H1 (cell line): ENCODE data around the gene DHX38. TPM values are rescaled to one million over a fixed set of nuclear protein-coding genes. Genes with fewer than 3 reads are reported as not detected.
A peak's percentile ranks its signal among the peaks of the same experiment; 100 is the strongest.

Source experiments
- CTCF ChIA-PET: fragments of 300-600 bp; sonication (Branson Sonifier 250); formaldehyde crosslinking; loops from one replicate; lab custom pipeline; 2021; ENCODE audit not compliant: partially characterized antibody; lab: Charles Lee
- POLR2A ChIA-PET: fragments of 300-600 bp; sonication (Branson Sonifier 250); formaldehyde crosslinking; loops from one replicate; lab custom pipeline; 2021; ENCODE audit warnings: inconsistent platforms; ENCODE audit not compliant: partially characterized antibody; lab: Charles Lee
- DNase-seq, 2 experiments: peaks; one replicate each; pipeline versions ENCODE4 v3.0.0 to v3.0.0-alpha.2; 2010 to 2022; ENCODE audit warnings: low spot score in 2 of 2, low read depth in 1 of 2, mixed read lengths in 1 of 2
- FAIRE-seq: peaks from 2 replicates; lab custom pipeline; 2011; peaks lifted over from hg19 to GRCh38; lab: Jason Lieb, UNC
- H2AFZ ChIP-seq: 2 replicates; pipeline ENCODE4 v1.8.1; 2012; ENCODE audit warnings: low read length, inconsistent platforms
- H2AK5ac ChIP-seq: 2 replicates; pipeline ENCODE4 v1.6.1; 2013; ENCODE audit warnings: low read depth, low read length
- H2BK120ac ChIP-seq: replicated peaks from 2 replicates; pipeline ENCODE3; 2013; ENCODE audit warnings: low read depth, low read length, inconsistent platforms
- H2BK12ac ChIP-seq: 2 replicates; pipeline ENCODE4 v1.6.1; 2013; ENCODE audit warnings: low read depth, low read length
- H2BK15ac ChIP-seq: 2 replicates; pipeline ENCODE4 v1.6.1; 2013; ENCODE audit warnings: low read length
- H2BK20ac ChIP-seq: 2 replicates; pipeline ENCODE4 v1.6.1; 2013; ENCODE audit warnings: low read length
- H2BK5ac ChIP-seq: 2 replicates; pipeline ENCODE4 v1.6.1; 2013; ENCODE audit warnings: low read depth, low read length
- H3K14ac ChIP-seq: 2 replicates; pipeline ENCODE4 v1.6.1; 2013; ENCODE audit warnings: inconsistent platforms; ENCODE audit not compliant: insufficient read length
- H3K18ac ChIP-seq: 2 replicates; pipeline ENCODE4 v1.6.1; 2013; ENCODE audit warnings: low read length; ENCODE audit errors: extremely low read depth
- H3K23ac ChIP-seq: 2 replicates; pipeline ENCODE4 v1.6.1; 2013; ENCODE audit warnings: inconsistent platforms; ENCODE audit not compliant: insufficient read length
- H3K23me2 ChIP-seq: 2 replicates; pipeline ENCODE4 v1.6.1; 2013; ENCODE audit warnings: low read depth, low read length
- H3K27ac ChIP-seq: 2 replicates; pipeline ENCODE4 v1.6.1; 2011; ENCODE audit warnings: low read depth, low read length, inconsistent platforms
- H3K27me3 ChIP-seq, 4 experiments: replicated peaks in 1 of 4; 1 replicate in 1 of 4; 2 replicates in 3 of 4; pipeline versions ENCODE4 v1.6.1 to v1.8.1; 2011 to 2013; ENCODE audit warnings: low read length in 3 of 4, mild to moderate bottlenecking in 3 of 4, inconsistent platforms in 2 of 4, mixed read lengths in 2 of 4, moderate library complexity in 1 of 4; ENCODE audit not compliant: control insufficient read depth in 3 of 4, insufficient read depth in 3 of 4; ENCODE audit errors: extremely low read depth in 1 of 4
- H3K36me3 ChIP-seq, 4 experiments: 2 replicates each; pipeline versions ENCODE4 v1.6.1 to v1.8.1; 2011 to 2013; ENCODE audit warnings: mild to moderate bottlenecking in 4 of 4, low read length in 3 of 4, moderate library complexity in 2 of 4, control low read depth in 1 of 4, inconsistent platforms in 1 of 4; ENCODE audit not compliant: insufficient read depth in 4 of 4, control insufficient read depth in 2 of 4
- H3K4ac ChIP-seq: replicated peaks from 2 replicates; pipeline ENCODE3; 2013; ENCODE audit warnings: low read length, low read depth, mixed read lengths, inconsistent platforms; ENCODE audit not compliant: insufficient read length
- H3K4me1 ChIP-seq, 4 experiments: replicated peaks in 1 of 4; 1 replicate in 1 of 4; 2 replicates in 3 of 4; pipeline versions ENCODE4 v1.6.1 to v1.8.1; 2011 to 2013; ENCODE audit warnings: low read length in 3 of 4, inconsistent platforms in 2 of 4, mixed read lengths in 1 of 4; ENCODE audit not compliant: insufficient read depth in 4 of 4, control insufficient read depth in 3 of 4
- H3K4me2 ChIP-seq, 2 experiments: 2 replicates each; pipeline versions ENCODE4 v1.6.1 to v1.8.1; 2011 to 2013; ENCODE audit warnings: low read depth in 2 of 2, low read length in 2 of 2, control low read depth in 1 of 2, inconsistent platforms in 1 of 2, mild to moderate bottlenecking in 1 of 2; ENCODE audit not compliant: insufficient read depth in 1 of 2
- H3K4me3 ChIP-seq, 4 experiments: fragments of 200-600, 300-600 bp in 1 of 4; sonication (generic), shearing (Covaris generic), sonication (Bioruptor Twin) in 1 of 4; 2 replicates each; pipeline versions ENCODE4 v1.5.1 to v1.8.1; 2011 to 2016; ENCODE audit warnings: low read length in 4 of 4, low read depth in 3 of 4, control low read depth in 2 of 4, inconsistent platforms in 2 of 4, mild to moderate bottlenecking in 2 of 4, mixed read lengths in 1 of 4, moderate library complexity in 1 of 4; ENCODE audit not compliant: insufficient read depth in 2 of 4; ENCODE audit errors: extremely low read depth in 1 of 4
- H3K56ac ChIP-seq: replicated peaks from 2 replicates; pipeline ENCODE3; 2013; ENCODE audit warnings: low read depth, mild to moderate bottlenecking, mixed read lengths, low read length, inconsistent platforms; ENCODE audit not compliant: insufficient read length
- H3K79me1 ChIP-seq: 2 replicates; pipeline ENCODE4 v1.6.1; 2013; ENCODE audit warnings: low read depth, low read length, control low read depth
- H3K79me2 ChIP-seq, 2 experiments: 2 replicates each; pipeline versions ENCODE4 v1.6.1 to v1.8.1; 2012 to 2013; ENCODE audit warnings: low read length in 2 of 2, mild to moderate bottlenecking in 2 of 2, inconsistent platforms in 1 of 2; ENCODE audit not compliant: insufficient read depth in 2 of 2, control insufficient read depth in 1 of 2
- H3K9ac ChIP-seq, 4 experiments: replicated peaks in 1 of 4; 1 replicate in 1 of 4; 2 replicates in 3 of 4; pipeline versions ENCODE4 v1.6.1 to v1.8.1; 2011 to 2013; ENCODE audit warnings: low read depth in 3 of 4, low read length in 3 of 4, control low read depth in 2 of 4, mild to moderate bottlenecking in 2 of 4, moderate library complexity in 2 of 4, inconsistent platforms in 1 of 4; ENCODE audit errors: extremely low read depth in 1 of 4
- H3K9me3 ChIP-seq, 2 experiments: 2 replicates each; pipeline versions ENCODE4 v1.6.1 to v1.8.1; 2012 to 2013; ENCODE audit warnings: mild to moderate bottlenecking in 2 of 2, moderate library complexity in 2 of 2, control low read depth in 1 of 2, inconsistent platforms in 1 of 2, low read depth in 1 of 2, low read length in 1 of 2, mixed read lengths in 1 of 2; ENCODE audit not compliant: insufficient read depth in 2 of 2
- H4K20me1 ChIP-seq, 2 experiments: replicated peaks in 1 of 2; 2 replicates each; pipeline versions ENCODE3 to v1.8.1; 2011 to 2013; ENCODE audit warnings: inconsistent platforms in 2 of 2, low read length in 2 of 2, mild to moderate bottlenecking in 1 of 2; ENCODE audit not compliant: insufficient read depth in 2 of 2, control insufficient read depth in 1 of 2
- H4K5ac ChIP-seq: 2 replicates; pipeline ENCODE4 v1.6.1; 2013; ENCODE audit warnings: low read length, low read depth, mixed read lengths, inconsistent platforms; ENCODE audit not compliant: insufficient read length
- H4K8ac ChIP-seq: 2 replicates; pipeline ENCODE4 v1.8.0; 2013; ENCODE audit warnings: mild to moderate bottlenecking, moderate library complexity, low read length, inconsistent platforms; ENCODE audit not compliant: insufficient read depth; ENCODE audit errors: extremely low read depth
- H4K91ac ChIP-seq: replicated peaks from 2 replicates; pipeline ENCODE3; 2013; ENCODE audit warnings: low read length, mixed read lengths, inconsistent platforms; ENCODE audit not compliant: insufficient read length
- FOSL1 ChIP-seq: IDR thresholded peaks from 2 replicates; pipeline ENCODE4 v1.6.1; 2011; ENCODE audit warnings: mild to moderate bottlenecking, low read depth, low read length, moderate library complexity; ENCODE audit not compliant: insufficient read depth
- HDAC2 ChIP-seq, 2 experiments: fragments of 300-600 bp in 1 of 2; sonication (generic) in 1 of 2; IDR thresholded peaks; 2 replicates each; pipeline ENCODE4 v1.6.1; 2011 to 2012; ENCODE audit warnings: low read depth in 2 of 2, low read length in 2 of 2, mild to moderate bottlenecking in 2 of 2, moderate library complexity in 2 of 2, borderline replicate concordance in 1 of 2, inconsistent platforms in 1 of 2
- JUND ChIP-seq: IDR thresholded peaks from 2 replicates; pipeline ENCODE4 v1.6.1; 2011; ENCODE audit warnings: mild to moderate bottlenecking, improper control_type of control experiment, low read length
- KDM4A ChIP-seq: IDR thresholded peaks from one replicate; pipeline ENCODE4 v1.7.1; 2012; ENCODE audit warnings: low read depth, mild to moderate bottlenecking, moderate library complexity, low read length, inconsistent platforms; ENCODE audit not compliant: severe bottlenecking
- KDM5A ChIP-seq: fragments of 200-600 bp; IDR thresholded peaks from 2 replicates; pipeline ENCODE4 v1.7.1; 2012; ENCODE audit warnings: mild to moderate bottlenecking, low read length, inconsistent platforms, mixed read lengths
- RFX5 ChIP-seq: IDR thresholded peaks from 2 replicates; pipeline ENCODE4 v1.6.1; 2011; ENCODE audit warnings: low read depth, low read length, improper control_type of control experiment, borderline replicate concordance
- WGBS, 2 experiments: shearing (Covaris generic) in 1 of 2; methylation state at CpG; one replicate each; pipeline versions ENCODE4 v1.1.6 to v1.1.7; 2013 to 2015; ENCODE audit warnings: low lambda C conversion rate in 2 of 2, mixed read lengths in 2 of 2, inconsistent platforms in 1 of 2, low coverage in 1 of 2, missing lambda C conversion rate in 1 of 2; ENCODE audit not compliant: insufficient replicate concordance in 2 of 2, insufficient coverage in 1 of 2, insufficient read length in 1 of 2; ENCODE audit errors: extremely low coverage in 1 of 2, missing lambda C conversion rate in 1 of 2; 5-methylcytosine and 5-hydroxymethylcytosine counted together
- polyA plus RNA-seq, 7 experiments: library from polyadenylated mRNA; depleted of rRNA in 3 of 7; stranded (reverse) in 5 of 7; unstranded in 2 of 7; fragments of >200 nt in 5 of 7; fragments of 200-250 nt in 2 of 7; gene quantifications; 1 replicate in 5 of 7; 2 replicates in 1 of 7; 4 replicates in 1 of 7; pipeline versions ENCODE4 v1.2.1 to v1.2.3, GENCODE V29; 2011 to 2013; ENCODE audit warnings: missing spikeins in 2 of 7, mixed read lengths in 2 of 7
- total RNA-seq: library from RNA; stranded (reverse); fragmentation: NEBNext Ultra II Directional; extraction: Animal tissue kit (Norgen Biotek cat#: 25700); gene quantifications from 2 replicates; pipeline ENCODE4 v1.2.1, GENCODE V29; 2021

DHX38 gene
- total and polyA plus RNA-seq, 2 of the 8 experiments (the other 6 are each of a cell fraction or from before 2014, with no cell fraction given), result 27.3 to 53.5 TPM

DNA sequence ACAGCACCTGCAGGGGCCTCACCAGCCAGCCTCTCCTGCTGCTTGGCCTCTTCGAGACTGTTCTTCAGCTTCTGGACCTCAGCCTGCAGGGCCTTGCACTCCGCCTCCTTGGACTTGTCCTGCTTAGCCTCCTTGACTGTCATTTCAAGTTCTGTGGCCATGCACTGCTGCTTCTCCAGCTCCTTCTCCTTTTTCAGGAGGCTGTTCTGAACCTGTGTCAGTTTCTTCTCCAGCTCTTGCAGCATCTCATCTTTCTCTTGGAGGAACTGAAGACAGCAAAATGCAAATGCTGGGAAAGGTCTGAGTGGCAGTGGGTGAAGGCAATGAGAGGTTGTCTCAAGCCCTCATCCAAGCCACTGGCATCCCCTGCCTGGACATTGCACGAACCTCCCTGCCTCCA is 39.1 kb downstream of the DHX38 start:
- 87% methylated on average over 3 of the region's 3 CpGs; no CpG with 5 or more reads in 1 of the 2 experiments for WGBS, 2 experiments
- H2BK5ac ChIP-seq, result no peak overlapping the region

More for the DNA sequence above, 39.1 kb downstream of the DHX38 start:
- Histone ChIP-seq H2BK20ac (no peak overlapping the region), H3K56ac (no peak overlapping the region), H3K36me3 (no peaks in the 10 kb centered on the region), H3K18ac (no peak overlapping the region), H3K23ac (no peak overlapping the region), H4K20me1 (no peaks in the 10 kb centered on the region), H2AK5ac (no peak overlapping the region; the same call in 1 of the 2 replicates), H3K14ac (no peak overlapping the region), H2BK120ac (no peak overlapping the region), H4K5ac (no peak overlapping the region), H2AFZ (no peak overlapping the region), H3K23me2 (no peaks in the 10 kb centered on the region), H4K91ac (no peak overlapping the region), H4K8ac (no peak overlapping the region), H3K27me3 (no peaks in the 10 kb centered on the region), H2BK15ac (no peak overlapping the region), H3K4me2 (no peak overlapping the region), H3K79me2 (no peaks in the 10 kb centered on the region), H3K4ac (no peak overlapping the region), H3K9me3 (no peaks in the 10 kb centered on the region), H3K79me1 (no peaks in the 10 kb centered on the region), H3K27ac (no peak overlapping the region), H3K9ac (no peak overlapping the region), H2BK12ac (0 out of 2 replicates have a peak overlapping the region, but pooled peaks have one; percentile 17), H3K4me1 (peaks cover 0 to 5% (median 0%) of the 10 kb centered on the region in 4 experiments; a peak in 2 of 7 replicates), H3K4me3 (no peak overlapping the region)
- POLR2A ChIA-PET, result no interaction called here
- FAIRE-seq (no peak), DNase-seq (no peak)
- CTCF ChIA-PET, result no interaction called here
- no peak for TF ChIP-seq JUND
- TF ChIP-seq KDM4A, result no peak
- no peak for TF ChIP-seq KDM5A
- no peak for TF ChIP-seq RFX5
- no peak for TF ChIP-seq HDAC2 (IDR thresholded peaks at IDR 0.05; ENCODE audit: borderline replicate concordance in 1 of 2, low read depth in 2 of 2, low read length in 2 of 2)
- TF ChIP-seq FOSL1, result no peak
